ENCODE results near the gene RB1.

RB1 gene

GRCh38 chr13:48502601-48503319 is 199.2 kb downstream of the RB1 start:
- DNase-seq, result no peak

GRCh38 chr13:48504606-48505005 is 201.1 kb downstream of the RB1 start:
- no peak for DNase-seq

GRCh38 chr13:48505012-48505411 is 201.5 kb downstream of the RB1 start:
- DNase-seq, result no peak

- peak; percentile 92 for DNase-seq
Observed at GRCh38 chr13:48505597-48506091, 202.1 kb downstream of the RB1 start.

GRCh38 chr13:48506092-48506701 is 202.6 kb downstream of the RB1 start:
- no peak for DNase-seq

- no peak for DNase-seq
Observed at GRCh38 chr13:48507021-48507420, 203.5 kb downstream of the RB1 start.

GRCh38 chr13:48508011-48508410 is 204.5 kb downstream of the RB1 start:
- no peak for DNase-seq

GRCh38 chr13:48510698-48511097 is 207.1 kb downstream of the RB1 start:
- DNase-seq, result no peak

GRCh38 chr13:48511621-48512230 is 208.2 kb downstream of the RB1 start:
- DNase-seq, result no peak

- DNase-seq, result no peak
Observed at GRCh38 chr13:48514793-48515192, 211.2 kb downstream of the RB1 start.

- no peak for DNase-seq
Observed at GRCh38 chr13:48515732-48516131, 212.2 kb downstream of the RB1 start.

- DNase-seq, result no peak
Observed at GRCh38 chr13:48518083-48518482, 214.5 kb downstream of the RB1 start.

GRCh38 chr13:48526286-48526685 is 222.7 kb downstream of the RB1 start:
- DNase-seq, result no peak

GRCh38 chr13:48527955-48528354 is 224.4 kb downstream of the RB1 start:
- DNase-seq, result no peak

GRCh38 chr13:48528720-48529119 is 225.2 kb downstream of the RB1 start:
- DNase-seq, result no peak

- no peak for DNase-seq
Observed at GRCh38 chr13:48530833-48531232, 227.3 kb downstream of the RB1 start.
